NCI-H128 (cell line): ENCODE data around the gene MPZL1.

Experiments
- DNase-seq: peaks from one replicate; lab custom pipeline; 2025; ENCODE audit not compliant: unreplicated experiment; lab: John Stamatoyannopoulos, UW

MPZL1 gene

DNA sequence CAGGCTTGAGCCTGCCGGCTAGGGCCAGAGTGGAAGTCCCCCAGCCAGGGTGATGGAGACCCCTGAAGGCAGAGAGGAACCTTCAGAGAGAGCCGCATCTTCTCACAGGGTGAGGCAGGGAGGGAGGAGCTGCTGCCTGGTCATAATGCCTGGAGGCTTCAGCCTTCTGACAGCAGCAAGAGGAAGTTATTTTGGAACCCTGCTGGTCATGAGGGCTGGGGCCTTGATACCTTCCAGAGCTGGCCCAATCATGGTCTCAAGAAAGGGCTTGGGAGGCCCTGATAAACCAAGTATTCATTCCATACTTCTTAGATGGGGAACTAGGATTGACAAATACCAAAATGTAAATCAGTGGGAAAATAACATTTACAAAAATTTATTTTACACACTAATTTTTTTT, 26.6 kb upstream of the MPZL1 start:
- DNase-seq, result no peak

DNA sequence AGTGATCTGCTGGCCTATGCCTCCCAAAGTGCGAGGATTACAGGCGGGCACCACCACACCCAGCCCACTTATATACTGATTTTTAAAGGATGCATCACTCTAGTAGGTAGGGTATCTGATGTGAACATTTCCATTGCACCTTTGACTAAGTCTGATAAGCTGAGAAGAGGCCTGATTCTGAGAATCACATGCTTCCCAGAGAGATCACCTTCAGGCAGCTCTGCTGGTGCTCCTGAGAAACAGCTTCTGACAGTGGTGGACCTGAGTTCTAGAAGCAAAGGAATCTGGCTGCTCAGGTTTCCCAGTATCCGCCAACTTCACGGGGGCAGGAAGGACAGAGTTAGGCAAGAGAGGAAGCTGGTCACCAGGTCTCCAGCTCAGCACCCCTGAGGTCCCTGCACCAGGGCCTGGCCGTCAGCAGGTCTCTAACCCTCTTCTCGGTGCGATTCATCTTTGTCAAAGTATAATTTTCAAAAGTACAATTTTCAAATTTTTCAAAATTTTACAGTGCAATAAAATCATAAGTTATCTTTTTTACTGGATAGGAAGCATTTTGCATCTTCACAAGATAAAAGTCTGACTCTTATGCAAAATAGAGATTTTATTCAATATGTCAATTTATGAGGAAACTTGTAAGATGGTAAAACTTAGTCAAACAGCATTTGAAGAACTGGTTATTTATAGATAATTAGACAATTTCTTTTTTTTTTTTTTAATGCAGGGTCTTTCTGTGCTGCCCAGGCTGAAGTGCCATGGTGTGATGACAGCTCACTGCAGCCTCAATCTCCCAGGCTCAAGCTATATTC, 25.8 kb upstream of the MPZL1 start:
- DNase-seq, result no peak

DNA sequence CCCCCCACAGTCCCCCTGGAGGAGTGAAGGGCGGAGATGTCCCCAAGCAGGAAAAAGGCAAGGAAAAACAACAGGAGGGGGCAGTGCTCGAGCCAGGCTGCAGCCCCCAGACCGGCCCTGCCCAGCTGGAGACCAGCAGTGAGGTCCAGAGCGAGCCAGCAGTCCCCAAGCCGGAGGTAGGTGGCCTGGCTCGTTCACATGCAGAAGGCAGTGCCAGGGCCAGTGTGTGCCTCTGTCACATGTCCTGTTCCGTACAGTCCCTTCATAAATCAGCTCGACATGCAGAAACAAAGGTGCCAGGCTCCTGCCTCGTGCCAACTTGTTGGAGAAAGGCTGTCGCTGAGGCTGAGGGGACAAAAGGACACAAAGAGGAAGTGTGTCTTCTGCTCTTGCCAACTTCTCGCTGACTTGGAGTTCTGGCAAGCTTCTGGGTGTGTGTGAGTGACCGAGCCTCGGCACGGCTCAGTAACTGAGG, 24.1 kb upstream of the MPZL1 start:
- no peak for DNase-seq

DNA sequence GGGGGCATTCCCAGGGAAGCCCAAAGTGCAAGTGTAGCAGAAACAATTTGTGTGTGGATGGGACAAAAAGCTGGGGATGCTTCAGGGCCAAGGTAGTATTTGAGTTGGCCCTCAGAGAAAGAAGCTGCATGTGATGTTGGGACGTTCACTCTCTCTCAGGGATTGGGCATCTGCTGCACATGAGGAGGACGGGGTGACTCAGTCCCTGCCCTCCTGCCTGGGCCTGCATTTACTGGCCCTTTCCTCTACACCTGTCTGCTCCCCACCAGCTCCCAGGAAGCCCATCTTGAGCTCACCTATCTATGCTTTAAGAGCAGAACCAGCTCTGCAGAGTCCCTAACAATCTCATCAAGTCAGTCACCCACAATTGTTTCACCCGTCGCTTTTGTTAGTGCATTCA, 23.5 kb upstream of the MPZL1 start:
- no peak for DNase-seq

DNA sequence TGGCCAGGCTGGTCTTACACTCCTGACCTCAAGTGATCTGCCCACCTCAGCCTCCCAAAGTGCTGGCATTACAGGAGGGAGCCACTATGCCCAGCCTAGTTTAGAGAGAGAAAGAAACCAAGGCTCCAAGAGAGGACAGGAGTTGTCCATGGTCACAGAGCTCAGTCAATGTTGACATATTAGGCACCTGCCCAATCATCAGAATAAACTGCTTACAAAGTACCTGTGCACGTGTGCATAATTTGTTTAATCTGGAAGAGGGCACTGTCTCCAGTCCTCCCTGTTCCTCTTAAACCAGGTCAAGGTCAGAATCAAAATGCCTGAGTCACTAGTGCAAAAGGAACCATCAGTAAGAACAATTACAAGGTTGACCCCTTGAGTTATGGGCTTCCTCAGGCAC, 20.3 kb upstream of the MPZL1 start:
- DNase-seq, result no peak

DNA sequence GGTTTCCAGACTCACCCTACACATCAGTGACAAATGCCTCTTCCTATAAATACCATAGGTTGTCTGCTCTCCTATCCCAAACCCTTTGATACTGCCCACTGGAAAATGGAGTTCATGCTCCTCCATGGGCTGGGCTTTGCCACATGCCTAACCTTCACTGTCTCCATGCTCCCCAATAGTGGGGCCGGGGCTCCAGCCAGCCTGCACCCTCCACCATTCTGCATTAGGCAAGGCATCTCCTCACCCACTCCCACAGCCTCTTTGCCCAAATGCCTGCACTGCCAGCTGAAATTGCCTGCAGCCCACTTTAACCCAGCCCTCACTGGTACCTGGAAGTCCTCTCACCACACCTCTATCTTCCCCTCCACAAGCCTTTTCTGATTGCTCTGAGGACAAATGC, 18.2 kb upstream of the MPZL1 start:
- DNase-seq, result no peak

DNA sequence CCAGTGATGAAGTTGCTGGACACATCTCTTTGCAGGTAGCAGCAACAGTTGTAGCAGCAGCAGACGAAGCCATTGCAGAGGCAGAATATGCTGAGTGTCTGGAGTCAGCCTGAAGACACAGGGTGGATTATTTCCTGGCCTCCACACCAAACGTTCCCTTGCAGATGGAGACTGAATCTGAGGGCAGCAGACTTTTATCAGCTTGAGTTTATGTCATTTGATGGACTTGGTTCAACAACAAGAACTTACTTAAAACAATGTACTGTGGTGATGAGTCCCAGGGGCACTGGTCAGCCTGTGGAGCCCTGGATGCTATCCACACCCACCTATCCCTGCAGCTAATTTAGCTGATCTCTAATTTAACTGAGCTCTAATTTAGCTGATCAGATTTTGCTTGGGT, 17.1 kb upstream of the MPZL1 start:
- no peak for DNase-seq

DNA sequence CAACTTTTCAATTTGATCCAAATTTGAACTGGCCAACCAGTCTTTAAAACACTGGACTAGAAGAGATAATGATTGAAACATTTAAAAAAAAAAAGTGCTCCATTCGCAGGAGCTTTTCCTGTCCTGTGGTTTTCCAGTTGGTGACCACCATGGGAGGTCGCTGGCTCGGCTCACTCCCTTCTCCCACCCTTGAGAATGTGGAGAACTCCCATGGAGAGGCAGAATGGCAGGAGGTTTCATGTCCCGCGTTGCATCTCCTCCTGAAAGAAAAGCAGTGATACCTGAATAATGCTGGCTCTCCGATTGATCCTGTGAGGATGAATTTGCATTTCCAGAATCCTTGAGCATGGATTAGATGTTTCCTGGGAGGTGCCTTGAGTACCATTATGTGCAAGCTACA, 16.5 kb upstream of the MPZL1 start:
- no peak for DNase-seq

DNA sequence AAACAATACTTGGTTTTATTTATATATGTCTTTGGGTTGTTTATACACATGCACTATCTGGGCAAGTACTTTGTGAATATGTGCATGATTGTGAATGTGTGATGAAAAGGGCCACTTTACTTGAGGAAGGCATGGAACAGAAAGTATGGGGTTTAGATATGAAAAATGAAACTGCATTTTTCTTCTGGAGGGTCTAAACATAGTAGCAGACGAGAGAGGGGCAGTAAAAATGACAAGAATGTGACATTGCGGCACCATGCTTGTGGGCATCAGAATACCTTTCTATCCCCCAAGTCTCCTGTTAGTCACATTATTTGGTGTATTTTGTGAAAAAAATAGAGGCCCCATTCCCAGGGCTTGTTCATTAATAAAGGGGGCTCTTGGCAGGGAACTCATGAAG, 15.4 kb upstream of the MPZL1 start:
- DNase-seq, result no peak

DNA sequence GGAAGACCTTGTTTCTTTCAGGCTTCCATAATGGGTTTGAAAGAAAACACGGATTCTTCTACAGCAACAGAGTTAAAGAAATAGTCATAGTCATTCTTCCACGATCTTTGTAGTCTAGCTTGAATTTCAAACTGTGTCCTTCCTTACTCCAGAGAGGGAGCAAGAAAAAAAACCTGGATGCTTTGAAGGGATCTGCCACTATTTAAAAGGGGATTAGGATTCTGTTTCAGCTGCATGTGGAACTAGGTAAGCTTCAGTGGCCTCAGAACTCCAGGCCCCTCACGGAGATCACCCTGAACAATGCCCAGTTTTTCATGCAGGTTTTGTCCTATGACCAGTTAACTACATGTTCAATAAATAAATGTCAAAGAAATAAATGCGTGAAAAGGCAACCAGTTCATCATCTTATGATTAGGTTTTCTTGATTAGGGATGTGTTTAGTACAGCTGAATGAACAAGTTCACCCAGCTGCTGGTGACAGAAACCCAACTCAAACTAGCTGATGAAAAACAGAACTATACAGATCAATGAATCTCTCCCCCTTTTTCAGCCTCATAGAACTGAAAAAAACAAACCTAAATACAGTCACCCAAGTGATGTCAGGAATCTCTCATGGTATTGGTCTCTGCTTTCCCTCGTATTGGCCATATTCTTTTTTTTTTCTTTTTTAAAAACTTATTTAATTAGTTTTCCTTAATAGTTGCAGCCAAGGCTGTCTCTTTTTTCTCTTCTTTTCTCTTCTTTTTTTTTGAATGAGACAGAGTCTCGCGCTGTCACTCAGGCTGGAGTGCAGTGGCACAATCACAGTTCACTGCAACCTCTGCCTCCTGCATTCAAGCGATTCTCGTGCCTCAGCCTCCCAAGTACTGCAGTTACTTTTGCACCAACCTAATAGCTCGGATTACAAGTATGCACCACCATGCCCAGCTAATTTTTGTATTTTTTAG, 14.6 kb upstream of the MPZL1 start:
- DNase-seq, result no peak

DNA sequence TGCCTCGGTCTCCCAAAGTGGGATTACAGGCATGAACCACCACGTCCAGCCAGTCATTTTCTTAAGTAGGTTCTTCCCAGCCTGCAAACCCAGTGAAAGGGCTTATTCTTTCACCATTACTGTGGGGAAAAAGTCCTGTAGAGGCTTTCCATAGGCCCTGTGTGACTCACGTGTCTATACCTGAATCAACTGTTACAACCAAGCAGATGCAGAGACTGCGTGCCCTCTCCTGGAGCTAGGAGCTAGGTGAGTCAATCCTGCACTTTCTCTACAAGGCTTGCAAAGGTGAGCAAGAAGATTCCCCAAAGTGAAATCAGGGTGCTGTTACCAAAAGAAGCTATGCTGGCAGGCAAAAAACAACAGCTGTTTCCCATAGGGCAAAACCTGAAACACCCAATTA, 13.8 kb upstream of the MPZL1 start:
- no peak for DNase-seq

DNA sequence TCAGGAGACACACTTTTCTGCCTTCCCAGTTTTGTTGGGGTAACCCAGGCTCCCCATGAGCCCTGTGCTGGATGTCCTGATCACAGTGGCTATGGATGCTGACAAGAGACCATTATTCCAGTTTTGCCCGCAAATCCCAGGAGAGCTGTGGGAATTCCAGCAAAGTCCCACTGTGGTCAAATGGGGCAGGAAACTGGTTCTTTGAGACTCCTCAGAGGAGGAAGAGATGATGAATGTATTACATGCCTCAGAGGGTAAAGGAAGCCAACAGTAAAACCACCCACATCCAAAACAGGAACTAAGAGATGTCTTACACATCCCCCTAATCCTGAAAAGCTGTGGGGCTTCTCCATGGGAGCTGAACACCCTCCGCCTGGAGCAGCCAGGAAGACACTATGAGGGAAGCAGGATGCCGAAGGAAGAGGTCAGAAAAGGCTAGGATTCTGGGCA, 12.8 kb upstream of the MPZL1 start:
- no peak for DNase-seq

DNA sequence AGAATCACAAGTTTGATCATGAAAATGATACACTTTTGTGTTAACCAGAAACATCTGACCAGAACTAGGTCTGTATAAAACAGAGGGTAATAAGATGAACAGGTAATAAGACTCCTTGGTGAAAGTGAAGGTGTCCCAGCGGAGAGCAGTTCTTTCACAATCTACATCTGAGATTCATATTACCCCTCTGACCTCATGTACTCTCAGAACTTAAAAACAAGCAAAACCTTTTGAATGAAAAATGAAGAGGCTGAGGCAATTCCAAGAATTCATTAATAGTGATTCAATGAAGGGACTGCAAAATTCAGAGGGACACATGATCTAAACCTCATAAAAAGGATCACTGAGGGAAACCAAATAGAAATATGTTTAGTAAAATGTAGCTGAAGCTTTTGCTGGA, 10.9 kb upstream of the MPZL1 start:
- DNase-seq, result no peak

DNA sequence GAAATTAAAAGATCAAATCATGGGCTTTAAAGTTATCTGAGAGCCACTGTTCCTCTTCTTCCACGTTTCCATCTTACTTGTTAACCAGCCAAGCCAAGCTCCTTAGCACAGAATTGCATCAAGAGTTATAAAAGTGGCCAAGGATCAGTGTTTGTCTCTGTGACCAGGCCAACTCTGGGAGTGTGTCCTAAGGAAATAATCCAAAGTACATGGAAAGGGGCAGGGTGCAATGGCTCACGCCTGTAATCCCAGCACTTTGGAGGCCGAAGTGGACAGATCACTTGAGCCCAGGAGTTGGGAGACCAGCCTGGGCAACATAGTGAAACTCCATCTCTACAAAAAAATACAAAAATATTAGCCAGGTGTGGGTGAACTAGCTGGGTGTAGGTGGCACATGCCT, 10.0 kb upstream of the MPZL1 start:
- DNase-seq, result no peak

DNA sequence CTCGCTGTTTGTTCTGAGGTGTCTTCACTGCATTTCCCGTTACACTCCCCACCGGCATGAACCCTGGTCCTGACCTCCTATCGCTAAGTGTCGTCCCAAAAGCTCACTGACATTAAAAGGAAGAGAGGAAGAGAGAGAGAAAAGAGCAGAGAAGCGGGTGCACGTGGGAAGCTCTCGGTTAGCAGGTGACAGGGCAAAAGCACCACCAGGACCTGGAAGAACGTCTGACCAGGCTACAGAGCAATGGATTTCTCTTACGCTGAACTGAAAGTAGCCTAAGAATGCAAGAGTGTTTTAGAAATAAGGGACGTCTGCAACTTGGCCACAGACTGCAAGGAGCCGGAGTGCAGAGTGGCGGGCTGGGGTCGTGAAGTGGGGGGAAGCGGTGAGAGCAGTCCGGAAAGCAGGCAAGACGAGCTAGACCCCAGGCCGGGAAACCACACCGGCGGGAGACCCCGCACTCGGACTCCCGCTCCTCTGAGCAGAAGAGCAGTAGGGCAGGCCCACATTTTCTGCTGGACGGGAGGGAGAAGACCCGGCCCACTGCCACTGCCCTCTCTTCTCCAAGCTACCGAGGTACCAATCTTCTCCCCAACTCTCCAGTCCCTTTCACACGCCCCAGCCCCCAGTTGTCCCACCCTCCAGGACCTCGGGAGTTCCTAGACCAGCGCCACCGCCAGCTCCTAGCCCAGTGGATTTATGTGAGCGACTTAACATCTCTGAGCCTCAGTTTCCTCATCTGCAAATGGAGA, 8.3 kb upstream of the MPZL1 start:
- no peak for DNase-seq

DNA sequence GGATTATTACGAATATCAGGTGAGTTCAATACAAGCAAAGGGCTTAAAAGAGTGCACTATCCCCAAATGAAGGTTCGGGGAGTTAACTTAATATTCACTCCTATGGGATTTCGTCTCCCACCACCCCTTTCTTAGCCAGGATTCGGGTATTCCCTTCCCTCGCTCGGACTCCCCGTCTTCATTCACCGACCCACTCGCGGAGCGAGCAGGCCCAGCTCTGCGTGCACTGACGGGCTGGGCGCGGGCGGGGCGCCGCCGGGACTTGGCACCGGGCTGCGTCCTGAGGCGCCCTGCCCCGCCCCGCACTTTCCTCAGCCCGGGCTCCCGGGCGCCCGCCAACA, 7.7 kb upstream of the MPZL1 start:
- DNase-seq, result no peak

DNA sequence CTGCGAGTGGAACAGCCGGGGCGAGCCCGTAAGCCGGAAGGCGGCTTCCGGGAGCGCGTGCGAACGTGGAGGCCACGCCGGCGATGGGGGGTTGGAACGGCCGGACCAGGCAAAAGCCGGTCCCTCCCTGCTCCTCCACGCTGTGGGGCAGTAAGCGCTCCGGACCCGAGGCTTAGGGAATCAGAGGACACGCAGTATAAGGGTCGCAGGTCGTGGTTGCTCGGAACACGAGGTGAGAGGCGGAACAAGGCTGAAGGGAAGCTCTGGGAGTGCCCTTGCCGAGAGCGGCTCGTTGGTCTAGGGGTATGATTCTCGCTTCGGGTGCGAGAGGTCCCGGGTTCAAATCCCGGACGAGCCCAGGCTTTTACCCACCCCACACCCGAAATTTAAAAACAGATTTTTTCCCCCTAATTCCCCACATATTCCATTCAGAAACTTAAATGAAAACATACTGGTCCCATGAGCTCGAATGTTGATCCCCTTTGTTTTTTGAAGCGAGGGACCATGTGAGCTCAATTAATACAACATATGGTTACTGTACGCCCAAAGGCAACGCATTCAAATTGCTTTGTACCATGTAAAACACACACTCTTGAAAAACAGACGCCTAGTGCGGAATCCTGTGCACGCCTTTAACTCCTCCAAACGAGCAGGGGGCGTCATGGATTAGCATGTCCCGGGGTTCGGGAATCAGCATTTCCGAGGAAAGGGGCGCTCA, 7.2 kb upstream of the MPZL1 start:
- peak; percentile 79 for DNase-seq

DNA sequence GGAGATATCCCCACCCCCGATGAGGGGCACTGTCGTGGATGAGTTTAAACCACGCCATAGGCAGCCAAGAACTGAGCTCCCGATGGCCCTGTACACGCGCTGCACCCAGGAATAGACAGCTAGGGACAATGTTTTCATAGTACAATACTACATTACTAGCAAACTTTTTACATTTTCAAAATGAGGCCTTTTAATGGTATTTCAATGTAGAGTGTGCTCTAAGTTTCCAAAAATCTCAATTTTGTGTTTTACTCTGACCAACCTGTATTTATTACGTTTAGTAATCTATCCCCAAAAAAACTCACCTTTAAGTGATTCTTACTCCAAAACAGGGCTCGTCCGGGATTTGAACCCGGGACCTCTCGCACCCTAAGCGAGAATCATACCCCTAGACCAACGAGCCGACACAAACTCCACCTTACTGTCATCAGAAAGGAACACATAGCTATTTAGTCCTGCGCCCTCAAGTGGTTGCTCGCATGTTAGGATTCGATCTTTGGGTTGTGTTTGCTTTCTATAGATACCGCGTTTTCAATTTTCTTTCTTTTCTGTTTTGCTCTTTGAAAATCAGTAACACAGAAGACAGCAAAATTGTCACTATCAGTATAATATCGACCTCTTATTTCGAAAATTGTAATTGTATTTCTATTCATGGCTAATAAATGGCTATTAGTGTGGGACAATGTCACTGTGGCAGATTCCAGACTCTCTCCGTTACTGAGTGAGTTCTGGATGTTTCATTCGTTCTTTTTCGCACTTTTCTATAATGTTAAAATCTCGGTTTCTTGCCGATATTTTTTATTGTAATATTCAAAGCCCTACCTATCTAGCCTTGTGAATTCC, 6.4 kb upstream of the MPZL1 start:
- peak; percentile 87 for DNase-seq

DNA sequence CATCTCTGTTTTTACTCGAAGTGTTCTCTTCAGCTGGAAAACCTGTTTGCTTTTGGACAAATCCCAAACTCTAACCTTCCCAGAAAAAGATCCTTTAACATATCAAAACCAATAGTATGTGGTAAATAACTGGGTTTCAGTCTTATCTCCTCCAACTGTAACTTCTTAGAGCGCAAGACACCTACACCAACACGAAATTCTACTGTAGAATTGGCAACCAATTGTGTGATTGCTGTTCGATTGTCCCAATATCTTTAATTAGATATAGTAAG, 5.8 kb upstream of the MPZL1 start:
- DNase-seq, result no peak

DNA sequence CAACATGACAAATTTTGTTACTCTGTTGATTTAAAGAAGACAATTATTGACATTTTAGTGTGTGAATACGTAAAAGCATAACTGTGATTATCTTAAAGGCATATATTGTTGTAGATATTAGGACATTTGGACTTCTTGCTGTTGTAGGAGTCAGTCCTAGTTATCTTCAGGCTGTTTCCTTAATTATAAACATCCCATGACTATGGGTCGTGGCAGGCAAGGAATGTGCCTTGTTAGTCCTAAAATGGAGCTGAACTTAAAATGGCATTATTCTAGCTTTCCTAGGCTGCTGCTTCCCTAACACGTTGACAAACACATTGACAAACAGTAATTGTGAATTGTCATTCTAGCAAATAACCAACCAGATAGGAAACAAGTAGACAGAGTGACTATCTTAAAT, 4.4 kb upstream of the MPZL1 start:
- no peak for DNase-seq
